SK-N-MC (cell line): ENCODE results near the gene CD46.

Source experiments
- EZH2 ChIP-seq: fragments of 200-600 bp; sonication (generic); IDR thresholded peaks from one replicate; pipeline ENCODE4 v1.6.1; 2017; ENCODE audit warnings: antibody characterized with exemption
- POLR2AphosphoS5 ChIP-seq: IDR thresholded peaks from 2 replicates; pipeline ENCODE4 v1.6.1; 2012; ENCODE audit warnings: mild to moderate bottlenecking, low read depth, low read length, borderline replicate concordance

GRCh38 chr1:207766569-207766968 is 14.7 kb downstream of the CD46 start:
- TF ChIP-seq EZH2 (no peak), POLR2AphosphoS5 (no peak)
